ENCODE measurements around the gene PPIB.

GRCh38 chr15:64125978-64126377 lies 36.8 kb downstream of the PPIB start:
- TF ChIP-seq CTCF (IDR thresholded peaks at IDR 0.05; ENCODE audit: insufficient read depth, low read length) (no peak), POLR2AphosphoS5 (IDR thresholded peaks at IDR 0.05; ENCODE audit: low read depth) (no peak), SPI1 (IDR thresholded peaks at IDR 0.05; ENCODE audit: borderline replicate concordance, low read depth) (no peak)

All from HL-60 (cell line).